Prostate gland (tissue), 2 donors: ENCODE data around the gene TMEM117. TPM values are rescaled to one million over a fixed set of nuclear protein-coding genes. Genes with fewer than 3 reads are reported as not detected.
"Not testable (repeated sequence)": the region's sequence is repeated elsewhere in the genome, so short reads cannot be mapped to it uniquely, and the experiment has no call there.

Experiments
- DNase-seq: peaks from one replicate; pipeline ENCODE4 v3.0.0-alpha.2; 2019; ENCODE audit warnings: low spot score
- H3K27ac ChIP-seq, 2 donors: fragments of 200-600 bp; sonication (generic); 2 replicates each; pipeline ENCODE4 v1.5.1; 2017 to 2019
- H3K27me3 ChIP-seq: fragments of 200-600 bp; sonication (generic); replicated peaks from 2 replicates; pipeline ENCODE4 v1.5.1; 2019; ENCODE audit not compliant: insufficient read depth
- H3K36me3 ChIP-seq, 2 donors: fragments of 200-600 bp; sonication (generic); 1 replicate in 1 of 2; 2 replicates in 1 of 2; pipeline versions ENCODE4 v1.5.1 to v1.8.1; 2017 to 2019
- H3K4me1 ChIP-seq: fragments of 200-600 bp; sonication (generic); replicated peaks from 2 replicates; pipeline ENCODE4 v1.5.1; 2019
- H3K4me3 ChIP-seq, 2 donors: fragments of 200-600 bp; sonication (generic); 2 replicates each; pipeline ENCODE4 v1.5.1; 2017 to 2019
- H3K9me3 ChIP-seq: fragments of 200-600 bp; sonication (generic); 2 replicates; pipeline ENCODE4 v1.5.1; 2017
- POLR2A ChIP-seq: fragments of 450-650 bp; IDR thresholded peaks from one replicate; pipeline ENCODE4 v1.6.1; 2016; ENCODE audit warnings: antibody characterized with exemption, mild to moderate bottlenecking
- POLR2AphosphoS5 ChIP-seq: sonication (generic); formaldehyde crosslinking; IDR thresholded peaks from one replicate; pipeline ENCODE4 v1.6.1; 2017; ENCODE audit warnings: antibody characterized with exemption
- WGBS: methylation state at CpG from one replicate; pipeline ENCODE4 v1.1.5; 2018; 5-methylcytosine and 5-hydroxymethylcytosine counted together
- intact Hi-C: fragments of 100-400 bp; cut with DNase I; formaldehyde crosslinking; loops from one replicate; pipeline ENCODE4 v1.14.2; 2022
- total RNA-seq, 2 donors: library from RNA; depleted of rRNA; stranded (reverse); fragments of >200 nt; gene quantifications; one replicate each; pipeline ENCODE4 v1.1.0, GENCODE V29; 2016
- TF ChIP-seq, protein P1 (sequence below), 4 experiments: fragments of 200-600 bp in 2 of 4; fragments of 450-650 bp in 2 of 4; sonication (generic) in 2 of 4; IDR thresholded peaks; 1 replicate in 3 of 4; 2 replicates in 1 of 4; pipeline ENCODE4 v1.5.1; 2016 to 2019; ENCODE audit warnings: antibody characterized with exemption in 4 of 4, mild to moderate bottlenecking in 2 of 4, moderate library complexity in 2 of 4

Gene TMEM117
- total RNA-seq, 2 donors from 2014 or later: 15.5 to 26.5 TPM

- intact Hi-C loops: no loop called here
- Histone ChIP-seq H3K9me3 (no peaks in the 10 kb centered on the region), H3K36me3 (no peaks in the 10 kb centered on the region), H3K27ac (no peak overlapping the region), H3K4me3 (no peak overlapping the region), H3K4me1 (no peaks in the 10 kb centered on the region), H3K27me3 (no peaks in the 10 kb centered on the region)
- 96% methylated on average over 6 of the region's 6 CpGs for WGBS
- no peak for DNase-seq
- TF ChIP-seq POLR2A: no peak
- no peak for TF ChIP-seq POLR2AphosphoS5
- TF ChIP-seq, protein P1, sequence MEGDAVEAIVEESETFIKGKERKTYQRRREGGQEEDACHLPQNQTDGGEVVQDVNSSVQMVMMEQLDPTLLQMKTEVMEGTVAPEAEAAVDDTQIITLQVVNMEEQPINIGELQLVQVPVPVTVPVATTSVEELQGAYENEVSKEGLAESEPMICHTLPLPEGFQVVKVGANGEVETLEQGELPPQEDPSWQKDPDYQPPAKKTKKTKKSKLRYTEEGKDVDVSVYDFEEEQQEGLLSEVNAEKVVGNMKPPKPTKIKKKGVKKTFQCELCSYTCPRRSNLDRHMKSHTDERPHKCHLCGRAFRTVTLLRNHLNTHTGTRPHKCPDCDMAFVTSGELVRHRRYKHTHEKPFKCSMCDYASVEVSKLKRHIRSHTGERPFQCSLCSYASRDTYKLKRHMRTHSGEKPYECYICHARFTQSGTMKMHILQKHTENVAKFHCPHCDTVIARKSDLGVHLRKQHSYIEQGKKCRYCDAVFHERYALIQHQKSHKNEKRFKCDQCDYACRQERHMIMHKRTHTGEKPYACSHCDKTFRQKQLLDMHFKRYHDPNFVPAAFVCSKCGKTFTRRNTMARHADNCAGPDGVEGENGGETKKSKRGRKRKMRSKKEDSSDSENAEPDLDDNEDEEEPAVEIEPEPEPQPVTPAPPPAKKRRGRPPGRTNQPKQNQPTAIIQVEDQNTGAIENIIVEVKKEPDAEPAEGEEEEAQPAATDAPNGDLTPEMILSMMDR (IDR thresholded peaks at IDR 0.05): no peak
These were observed 23.1 kb downstream of the TMEM117 start for GRCh38 chr12:43858991-43859390.

- TF ChIP-seq POLR2AphosphoS5: no peak
- no peak for TF ChIP-seq POLR2A
- TF ChIP-seq, protein P1 (IDR thresholded peaks at IDR 0.05): no peak
- no peak for DNase-seq
- 69% methylated on average over 7 of the region's 7 CpGs for WGBS
- H3K27me3 ChIP-seq: no peaks in the 10 kb centered on the region
- no peak overlapping the region for H3K27ac ChIP-seq
- H3K9me3 ChIP-seq: no peaks in the 10 kb centered on the region
- no peaks in the 10 kb centered on the region for H3K4me1 ChIP-seq
- intact Hi-C loops: no loop called here
- H3K4me3 ChIP-seq: no peak overlapping the region
- H3K36me3 ChIP-seq: no peaks in the 10 kb centered on the region
These were observed 25.3 kb downstream of the TMEM117 start for GRCh38 chr12:43861015-43861839.

DNA sequence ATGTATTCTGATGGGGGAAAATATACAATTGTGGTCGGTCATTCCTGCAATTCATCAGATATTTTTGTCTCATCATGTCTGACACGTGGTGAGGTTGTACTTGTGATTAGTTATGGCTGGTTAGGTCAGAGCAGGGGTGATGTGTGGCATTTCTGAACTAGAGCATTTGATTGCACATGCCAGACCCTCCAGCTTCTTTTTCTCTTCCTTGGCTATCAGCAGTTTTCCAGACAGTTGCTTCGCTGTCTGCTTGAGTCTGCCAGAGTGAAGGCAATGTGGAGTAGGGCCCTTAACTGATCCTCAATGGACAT, 25.9 kb downstream of the TMEM117 start:
- DNase-seq: no peak
- Histone ChIP-seq H3K4me3 (no peak overlapping the region), H3K9me3 (no peaks in the 10 kb centered on the region), H3K27ac (no peak overlapping the region), H3K36me3 (no peaks in the 10 kb centered on the region), H3K4me1 (no peaks in the 10 kb centered on the region), H3K27me3 (no peaks in the 10 kb centered on the region)
- TF ChIP-seq POLR2AphosphoS5 (no peak), POLR2A (no peak)
- TF ChIP-seq, protein P1 (IDR thresholded peaks at IDR 0.05): no peak
- WGBS: 68% methylated on average over 3 of the region's 3 CpGs
- intact Hi-C loops: no loop called here

GRCh38 chr12:43863770-43864366, 28.0 kb downstream of the TMEM117 start:
- Histone ChIP-seq H3K9me3 (no peaks in the 10 kb centered on the region), H3K4me1 (no peaks in the 10 kb centered on the region), H3K4me3 (no peak overlapping the region), H3K27ac (no peak overlapping the region), H3K36me3 (no peaks in the 10 kb centered on the region), H3K27me3 (no peaks in the 10 kb centered on the region)
- no peak for DNase-seq
- intact Hi-C loops: no loop called here
- TF ChIP-seq POLR2A: no peak
- TF ChIP-seq POLR2AphosphoS5: no peak
- TF ChIP-seq, protein P1 (IDR thresholded peaks at IDR 0.05): no peak
- whole genome bisulfite sequencing: 96% methylated on average over 17 of the region's 23 CpGs

GRCh38 chr12:43864557-43864956, 28.7 kb downstream of the TMEM117 start:
- H3K27me3 ChIP-seq, H3K27ac ChIP-seq, DNase-seq, H3K4me1 ChIP-seq, H3K4me3 ChIP-seq, H3K9me3 ChIP-seq, H3K36me3 ChIP-seq, intact Hi-C loops: not testable (repeated sequence)
- 94% methylated on average over 5 of the region's 5 CpGs for WGBS
